HepG2 (cell line): Measurements from ENCODE around the gene PRR22. TPM values are rescaled to one million over a fixed set of nuclear protein-coding genes. Genes with fewer than 3 reads are reported as not detected.

Experiments used
- CENPX ChIP-seq: sonication (generic); formaldehyde crosslinking; IDR thresholded peaks from 2 replicates; pipeline ENCODE4 v1.9.0; 2021; ENCODE audit warnings: mild to moderate bottlenecking, missing genetic modification reagents, moderate library complexity
- ERF ChIP-seq: IDR thresholded peaks from 2 replicates; pipeline ENCODE4 v1.6.1; 2018; ENCODE audit warnings: missing biosample characterization, missing genetic modification reagents
- FOXM1 ChIP-seq: sonication (generic); formaldehyde crosslinking; IDR thresholded peaks from 2 replicates; pipeline ENCODE4 v1.5.0; 2020; ENCODE audit warnings: missing genetic modification reagents
- GATAD2A ChIP-seq: IDR thresholded peaks from 2 replicates; pipeline ENCODE4 v1.6.1; 2016
- IKZF1 ChIP-seq: fragments of 450-650 bp; IDR thresholded peaks from 2 replicates; pipeline ENCODE4 v1.7.1; 2016
- KDM4B ChIP-seq: sonication (generic); formaldehyde crosslinking; IDR thresholded peaks from 2 replicates; pipeline ENCODE4 v1.4.0; 2020; ENCODE audit warnings: missing genetic modification reagents
- KLF11 ChIP-seq: IDR thresholded peaks from 2 replicates; pipeline ENCODE4 v1.6.1; 2016; ENCODE audit warnings: missing compliant biosample characterization
- MEIS2 ChIP-seq: sonication (generic); formaldehyde crosslinking; IDR thresholded peaks from 2 replicates; pipeline ENCODE4 v1.9.0; 2021; ENCODE audit warnings: mild to moderate bottlenecking, missing genetic modification reagents
- NR2F1 ChIP-seq, 2 experiments: fragments of 450-650 bp in 1 of 2; formaldehyde crosslinking in 1 of 2; IDR thresholded peaks; 2 replicates each; pipeline versions ENCODE4 v1.5.0 to v1.6.1; 2016 to 2020; ENCODE audit warnings: mild to moderate bottlenecking in 1 of 2, missing compliant biosample characterization in 1 of 2, missing genetic modification reagents in 1 of 2, moderate library complexity in 1 of 2
- ONECUT2 ChIP-seq: sonication (generic); formaldehyde crosslinking; IDR thresholded peaks from 2 replicates; pipeline ENCODE4 v1.4.0; 2020; ENCODE audit warnings: missing genetic modification reagents
- TCF12 ChIP-seq, 2 experiments: fragments of 450-650 bp in 1 of 2; sonication (generic) in 1 of 2; formaldehyde crosslinking in 1 of 2; IDR thresholded peaks; 2 replicates each; pipeline versions ENCODE4 v1.6.1 to v1.8.0; 2017 to 2022; ENCODE audit warnings: antibody characterized with exemption in 1 of 2, mild to moderate bottlenecking in 1 of 2, missing genetic modification reagents in 1 of 2, moderate library complexity in 1 of 2
- THAP11 ChIP-seq: IDR thresholded peaks from 2 replicates; pipeline ENCODE4 v1.6.1; 2016; ENCODE audit warnings: missing biosample characterization, missing genetic modification reagents
- TMF1 ChIP-seq: sonication (generic); formaldehyde crosslinking; IDR thresholded peaks from 2 replicates; pipeline ENCODE4 v1.8.1; 2022; ENCODE audit warnings: low read depth, missing genetic modification reagents
- YEATS4 ChIP-seq: sonication (generic); formaldehyde crosslinking; IDR thresholded peaks from 2 replicates; pipeline ENCODE4 v1.4.0; 2020; ENCODE audit warnings: missing genetic modification reagents, borderline replicate concordance
- ZNF549 ChIP-seq: sonication (generic); formaldehyde crosslinking; IDR thresholded peaks from 2 replicates; pipeline ENCODE4 v1.5.0; 2020; ENCODE audit warnings: missing genetic modification reagents
- ZNF569 ChIP-seq: sonication (generic); formaldehyde crosslinking; IDR thresholded peaks from 2 replicates; pipeline ENCODE4 v1.5.0; 2020; ENCODE audit warnings: mild to moderate bottlenecking, missing genetic modification reagents, moderate library complexity, borderline replicate concordance
- ZNF598 ChIP-seq: sonication (generic); formaldehyde crosslinking; IDR thresholded peaks from 2 replicates; pipeline ENCODE4 v1.5.1; 2020; ENCODE audit warnings: mild to moderate bottlenecking, missing genetic modification reagents, borderline replicate concordance
- ZNF768 ChIP-seq: sonication (generic); formaldehyde crosslinking; IDR thresholded peaks from 2 replicates; pipeline ENCODE4 v1.4.0; 2020; ENCODE audit warnings: missing genetic modification reagents
- ZNF816 ChIP-seq: sonication (generic); formaldehyde crosslinking; IDR thresholded peaks from 2 replicates; pipeline ENCODE4 v1.8.0; 2022; ENCODE audit warnings: missing genetic modification reagents, mild to moderate bottlenecking, borderline replicate concordance
- ZNF841 ChIP-seq: sonication (generic); formaldehyde crosslinking; IDR thresholded peaks from 2 replicates; pipeline ENCODE4 v1.8.1; 2023; ENCODE audit warnings: missing genetic modification reagents, borderline replicate concordance
- polyA plus RNA-seq, 8 experiments: library from polyadenylated mRNA; depleted of rRNA in 3 of 8; stranded (reverse) in 7 of 8; unstranded in 1 of 8; fragments of >200 nt; fragmentation: Illumina TruSeq in 4 of 8; extraction: Trizol in 4 of 8; gene quantifications; 2 replicates each; pipeline versions ENCODE4 v1.2.1 to v1.2.3, GENCODE V29; 2011 to 2016; ENCODE audit warnings: low read depth in 4 of 8, missing spikeins in 1 of 8, mixed read lengths in 1 of 8; ENCODE audit not compliant: insufficient read depth in 1 of 8
- total RNA-seq, 5 experiments: library from RNA; depleted of rRNA; stranded (reverse); fragments of >200 nt; fragmentation: Illumina TruSeq; extraction: Trizol; gene quantifications; 2 replicates each; pipeline ENCODE4 v1.2.3, GENCODE V29; 2016; ENCODE audit warnings: low read depth in 1 of 5
- TF ChIP-seq, protein P1 (sequence below): sonication (generic); formaldehyde crosslinking; IDR thresholded peaks from 2 replicates; pipeline ENCODE4 v1.4.0; 2020; ENCODE audit warnings: missing genetic modification reagents, borderline replicate concordance
- TF ChIP-seq, protein P2 (sequence below): sonication (generic); formaldehyde crosslinking; IDR thresholded peaks from 2 replicates; pipeline ENCODE4 v1.4.0; 2020; ENCODE audit warnings: mild to moderate bottlenecking, missing genetic modification reagents
- TF ChIP-seq, protein P3 (sequence below): sonication (generic); formaldehyde crosslinking; conservative IDR thresholded peaks from 2 replicates; pipeline ENCODE4 v1.5.0; 2020; ENCODE audit warnings: missing genetic modification reagents

PRR22 gene
- total and polyA plus RNA-seq, 2 of the 13 experiments (the other 11 are each of a cell fraction or from before 2014, with no cell fraction given), result 0.84 to 2.3 TPM

DNA sequence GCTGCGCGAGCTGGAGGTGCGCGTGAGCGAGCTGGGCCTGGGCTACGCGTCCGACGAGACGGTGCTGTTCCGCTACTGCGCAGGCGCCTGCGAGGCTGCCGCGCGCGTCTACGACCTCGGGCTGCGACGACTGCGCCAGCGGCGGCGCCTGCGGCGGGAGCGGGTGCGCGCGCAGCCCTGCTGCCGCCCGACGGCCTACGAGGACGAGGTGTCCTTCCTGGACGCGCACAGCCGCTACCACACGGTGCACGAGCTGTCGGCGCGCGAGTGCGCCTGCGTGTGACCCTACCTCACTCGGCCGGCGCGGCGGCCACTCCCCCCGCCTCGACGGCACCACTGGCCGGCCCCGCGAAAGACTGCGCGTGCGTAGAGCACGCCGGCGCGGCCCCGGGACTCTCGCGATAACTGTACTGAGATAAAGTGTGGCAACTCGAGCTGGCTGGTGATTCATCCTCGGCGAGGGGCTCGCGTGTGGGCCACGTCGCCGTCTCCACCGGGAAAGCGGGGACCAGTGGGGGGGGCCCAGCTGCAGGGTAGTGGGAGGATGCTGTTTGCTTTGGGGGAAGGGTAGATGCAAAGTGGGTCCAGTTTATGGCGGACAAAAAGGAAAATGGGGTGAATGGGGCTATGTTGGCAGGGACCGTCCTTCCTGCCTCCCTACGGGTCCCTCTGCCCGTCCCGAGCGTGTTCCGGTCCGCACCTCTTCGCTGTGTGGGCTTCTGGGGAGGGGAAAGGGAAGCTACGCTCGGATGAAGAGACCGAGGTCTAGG, 43.5 kb upstream of the PRR22 start (continued):
- peak; percentile 88 for TF ChIP-seq THAP11
- no peak for TF ChIP-seq IKZF1
- TF ChIP-seq ZNF816, result 0 out of 2 replicates have a peak, but pooled peaks have one; percentile 90
- peak; percentile 77 for TF ChIP-seq TMF1 (CRISPR knock-in tag)
- TF ChIP-seq FOXM1 (CRISPR knock-in tag), result no peak
- peak; percentile 49; the same call in 1 of the 2 replicates for TF ChIP-seq ZNF768 (CRISPR knock-in tag)
- TF ChIP-seq, protein P1, sequence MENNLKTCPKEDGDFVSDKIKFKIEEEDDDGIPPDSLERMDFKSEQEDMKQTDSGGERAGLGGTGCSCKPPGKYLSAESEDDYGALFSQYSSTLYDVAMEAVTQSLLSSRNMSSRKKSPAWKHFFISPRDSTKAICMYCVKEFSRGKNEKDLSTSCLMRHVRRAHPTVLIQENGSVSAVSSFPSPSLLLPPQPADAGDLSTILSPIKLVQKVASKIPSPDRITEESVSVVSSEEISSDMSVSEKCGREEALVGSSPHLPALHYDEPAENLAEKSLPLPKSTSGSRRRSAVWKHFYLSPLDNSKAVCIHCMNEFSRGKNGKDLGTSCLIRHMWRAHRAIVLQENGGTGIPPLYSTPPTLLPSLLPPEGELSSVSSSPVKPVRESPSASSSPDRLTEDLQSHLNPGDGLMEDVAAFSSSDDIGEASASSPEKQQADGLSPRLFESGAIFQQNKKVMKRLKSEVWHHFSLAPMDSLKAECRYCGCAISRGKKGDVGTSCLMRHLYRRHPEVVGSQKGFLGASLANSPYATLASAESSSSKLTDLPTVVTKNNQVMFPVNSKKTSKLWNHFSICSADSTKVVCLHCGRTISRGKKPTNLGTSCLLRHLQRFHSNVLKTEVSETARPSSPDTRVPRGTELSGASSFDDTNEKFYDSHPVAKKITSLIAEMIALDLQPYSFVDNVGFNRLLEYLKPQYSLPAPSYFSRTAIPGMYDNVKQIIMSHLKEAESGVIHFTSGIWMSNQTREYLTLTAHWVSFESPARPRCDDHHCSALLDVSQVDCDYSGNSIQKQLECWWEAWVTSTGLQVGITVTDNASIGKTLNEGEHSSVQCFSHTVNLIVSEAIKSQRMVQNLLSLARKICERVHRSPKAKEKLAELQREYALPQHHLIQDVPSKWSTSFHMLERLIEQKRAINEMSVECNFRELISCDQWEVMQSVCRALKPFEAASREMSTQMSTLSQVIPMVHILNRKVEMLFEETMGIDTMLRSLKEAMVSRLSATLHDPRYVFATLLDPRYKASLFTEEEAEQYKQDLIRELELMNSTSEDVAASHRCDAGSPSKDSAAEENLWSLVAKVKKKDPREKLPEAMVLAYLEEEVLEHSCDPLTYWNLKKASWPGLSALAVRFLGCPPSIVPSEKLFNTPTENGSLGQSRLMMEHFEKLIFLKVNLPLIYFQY (CRISPR knock-in tag), result peak; percentile 57; the same call in 1 of the 2 replicates
- TF ChIP-seq, protein P2, sequence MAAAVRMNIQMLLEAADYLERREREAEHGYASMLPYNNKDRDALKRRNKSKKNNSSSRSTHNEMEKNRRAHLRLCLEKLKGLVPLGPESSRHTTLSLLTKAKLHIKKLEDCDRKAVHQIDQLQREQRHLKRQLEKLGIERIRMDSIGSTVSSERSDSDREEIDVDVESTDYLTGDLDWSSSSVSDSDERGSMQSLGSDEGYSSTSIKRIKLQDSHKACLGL, result peak; percentile 84
- no peak for TF ChIP-seq TCF12 (IDR thresholded peaks at IDR 0.05)
- peak; percentile 95 for TF ChIP-seq TCF12 (CRISPR knock-in tag; IDR thresholded peaks at IDR 0.05)
- no peak; the same call in 1 of the 2 replicates for TF ChIP-seq MEIS2 (CRISPR knock-in tag)
- no peak for TF ChIP-seq CENPX (CRISPR knock-in tag)
- TF ChIP-seq, protein P3, sequence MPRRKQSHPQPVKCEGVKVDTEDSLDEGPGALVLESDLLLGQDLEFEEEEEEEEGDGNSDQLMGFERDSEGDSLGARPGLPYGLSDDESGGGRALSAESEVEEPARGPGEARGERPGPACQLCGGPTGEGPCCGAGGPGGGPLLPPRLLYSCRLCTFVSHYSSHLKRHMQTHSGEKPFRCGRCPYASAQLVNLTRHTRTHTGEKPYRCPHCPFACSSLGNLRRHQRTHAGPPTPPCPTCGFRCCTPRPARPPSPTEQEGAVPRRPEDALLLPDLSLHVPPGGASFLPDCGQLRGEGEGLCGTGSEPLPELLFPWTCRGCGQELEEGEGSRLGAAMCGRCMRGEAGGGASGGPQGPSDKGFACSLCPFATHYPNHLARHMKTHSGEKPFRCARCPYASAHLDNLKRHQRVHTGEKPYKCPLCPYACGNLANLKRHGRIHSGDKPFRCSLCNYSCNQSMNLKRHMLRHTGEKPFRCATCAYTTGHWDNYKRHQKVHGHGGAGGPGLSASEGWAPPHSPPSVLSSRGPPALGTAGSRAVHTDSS (CRISPR knock-in tag), result 0 out of 2 replicates have a peak, but pooled peaks have one; percentile 28
- TF ChIP-seq KDM4B (CRISPR knock-in tag), result no peak
- TF ChIP-seq ZNF841 (CRISPR knock-in tag), result peak; percentile 53; the same call in 1 of the 2 replicates
- TF ChIP-seq GATAD2A (CRISPR knock-in tag), result peak; percentile 54; the same call in 1 of the 2 replicates
- TF ChIP-seq NR2F1 (CRISPR knock-in tag; IDR thresholded peaks at IDR 0.05), result no peak; a peak in 1 of 4 replicates
- TF ChIP-seq YEATS4 (CRISPR knock-in tag), result peak; percentile 45; the same call in 1 of the 2 replicates
- peak; percentile 91 for TF ChIP-seq ERF
- no peak for TF ChIP-seq ZNF569 (CRISPR knock-in tag)
- TF ChIP-seq ZNF549 (CRISPR knock-in tag), result no peak
- TF ChIP-seq ONECUT2 (CRISPR knock-in tag), result no peak
- peak; percentile 92; the same call in 1 of the 2 replicates for TF ChIP-seq ZNF598 (CRISPR knock-in tag)
- TF ChIP-seq KLF11 (CRISPR knock-in tag), result no peak; the same call in 1 of the 2 replicates
